Right lobe of liver (tissue), 6 donors: Measurements from ENCODE around the gene LRRC32. TPM values are rescaled to one million over a fixed set of nuclear protein-coding genes. Genes with fewer than 3 reads are reported as not detected.
A peak's percentile ranks its signal among the peaks of the same experiment; 100 is the strongest.

Source experiments
- ATAC-seq, 4 donors: fragments of 200-7000 bp; cut with Tn5 transposase; one replicate each; pipeline ENCODE4 v1.9.1; 2020; ENCODE audit warnings: mild to moderate bottlenecking in 4 of 4, moderate library complexity in 4 of 4
- DNase-seq, 3 donors: peaks; one replicate each; pipeline ENCODE4 v3.0.0-alpha.2; 2020
- H3K27ac ChIP-seq, 3 donors: fragments of 200-600 bp; one replicate each; pipeline ENCODE4 v1.8.0; 2022
- H3K27me3 ChIP-seq, 2 donors: fragments of 200-600 bp; one replicate each; pipeline ENCODE4 v1.8.0; 2022
- H3K36me3 ChIP-seq, 4 donors: fragments of 200-600 bp; sonication (generic) in 1 of 4; one replicate each; pipeline versions ENCODE4 v1.5.1 to v1.8.0; 2017 to 2022; ENCODE audit warnings: control low read depth in 1 of 4
- H3K4me1 ChIP-seq, 4 donors: fragments of 200-600 bp; sonication (generic) in 1 of 4; one replicate each; pipeline versions ENCODE4 v1.5.1 to v1.8.0; 2017 to 2022; ENCODE audit warnings: control low read depth in 1 of 4
- H3K4me3 ChIP-seq, 3 donors: fragments of 200-600 bp; one replicate each; pipeline ENCODE4 v1.8.0; 2022
- H3K9me3 ChIP-seq, 4 donors: fragments of 200-600 bp; sonication (generic) in 1 of 4; one replicate each; pipeline versions ENCODE4 v1.5.1 to v1.8.0; 2017 to 2022; ENCODE audit warnings: control low read depth in 1 of 4
- POLR2A ChIP-seq: fragments of 450-650 bp; IDR thresholded peaks from one replicate; pipeline ENCODE4 v1.6.1; 2017; ENCODE audit warnings: antibody characterized with exemption, mild to moderate bottlenecking
- WGBS: methylation state at CpG from one replicate; pipeline ENCODE4 v1.1.6; 2018; ENCODE audit warnings: low coverage, low lambda C conversion rate; ENCODE audit not compliant: insufficient coverage; ENCODE audit errors: missing lambda C conversion rate; 5-methylcytosine and 5-hydroxymethylcytosine counted together
- intact Hi-C, 2 donors: fragments of 100-400 bp; cut with DNase I; formaldehyde crosslinking; loops; one replicate each; pipeline versions ENCODE4 v1.11.2 to v1.14.1; 2022
- total RNA-seq, 6 experiments: library from RNA; depleted of rRNA in 2 of 6; stranded (reverse); fragments of >200 nt in 2 of 6; fragmentation: NEBNext Ultra II Directional in 3 of 6; extraction: Animal tissue kit (Norgen Biotek cat#: 25700) in 3 of 6; gene quantifications; one replicate each; pipeline versions ENCODE4 v1.1.0 to v1.2.4, GENCODE V29; 2016 to 2023
- TF ChIP-seq, protein P1 (sequence below), 4 donors: fragments of 200-600 bp in 3 of 4; fragments of 450-650 bp in 1 of 4; IDR thresholded peaks; one replicate each; pipeline versions ENCODE4 v1.5.1 to v1.8.0; 2016 to 2022; ENCODE audit warnings: antibody characterized with exemption in 4 of 4, mild to moderate bottlenecking in 2 of 4
- donor health status: DM: no; HTN: yes; CAD: no.
- donor health status: DM: no; HTN: no; CAD: no.
- donor health status: DM: no; HTN: no; CAD: no.
- donor health status: DM: no; HTN: yes; CAD: no.
- donor health status: DM: no; HTN: yes; CAD: no.

LRRC32 gene
- total RNA-seq, 6 experiments from 2014 or later, result 7.4 to 19.5 (median 14.5) TPM

DNA sequence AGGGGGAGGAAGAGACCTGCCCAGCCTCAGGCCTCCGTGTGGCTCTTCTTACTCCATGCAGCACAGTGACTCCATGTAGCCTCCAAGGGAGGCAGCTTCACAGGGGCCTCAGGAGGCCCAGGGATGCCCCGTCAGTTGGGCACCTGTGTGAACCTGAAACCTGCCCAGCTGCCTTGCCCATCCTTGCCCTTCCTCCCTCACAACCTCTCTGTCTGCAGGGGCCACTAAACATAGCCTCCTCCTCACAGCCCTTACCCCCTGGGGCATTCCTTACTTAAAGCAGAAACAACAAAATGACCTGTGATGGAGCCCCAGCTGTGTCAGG, 7.1 kb downstream of the LRRC32 start:
- H3K27ac ChIP-seq, result no peak overlapping the region
- TF ChIP-seq, protein P1, sequence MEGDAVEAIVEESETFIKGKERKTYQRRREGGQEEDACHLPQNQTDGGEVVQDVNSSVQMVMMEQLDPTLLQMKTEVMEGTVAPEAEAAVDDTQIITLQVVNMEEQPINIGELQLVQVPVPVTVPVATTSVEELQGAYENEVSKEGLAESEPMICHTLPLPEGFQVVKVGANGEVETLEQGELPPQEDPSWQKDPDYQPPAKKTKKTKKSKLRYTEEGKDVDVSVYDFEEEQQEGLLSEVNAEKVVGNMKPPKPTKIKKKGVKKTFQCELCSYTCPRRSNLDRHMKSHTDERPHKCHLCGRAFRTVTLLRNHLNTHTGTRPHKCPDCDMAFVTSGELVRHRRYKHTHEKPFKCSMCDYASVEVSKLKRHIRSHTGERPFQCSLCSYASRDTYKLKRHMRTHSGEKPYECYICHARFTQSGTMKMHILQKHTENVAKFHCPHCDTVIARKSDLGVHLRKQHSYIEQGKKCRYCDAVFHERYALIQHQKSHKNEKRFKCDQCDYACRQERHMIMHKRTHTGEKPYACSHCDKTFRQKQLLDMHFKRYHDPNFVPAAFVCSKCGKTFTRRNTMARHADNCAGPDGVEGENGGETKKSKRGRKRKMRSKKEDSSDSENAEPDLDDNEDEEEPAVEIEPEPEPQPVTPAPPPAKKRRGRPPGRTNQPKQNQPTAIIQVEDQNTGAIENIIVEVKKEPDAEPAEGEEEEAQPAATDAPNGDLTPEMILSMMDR (IDR thresholded peaks at IDR 0.05), result no peak
- H3K4me3 ChIP-seq, result no peak overlapping the region
- no CpG with 5 or more reads among the region's 2 CpGs for WGBS
- H3K9me3 ChIP-seq, result no peaks in the 10 kb centered on the region
- no peaks in the 10 kb centered on the region for H3K27me3 ChIP-seq
- no peaks in the 10 kb centered on the region for H3K4me1 ChIP-seq
- ATAC-seq (no peak), DNase-seq (peak in 1 of 3 donors; percentile 14)
- no peaks in the 10 kb centered on the region for H3K36me3 ChIP-seq
- intact Hi-C loops, result no loop called here

DNA sequence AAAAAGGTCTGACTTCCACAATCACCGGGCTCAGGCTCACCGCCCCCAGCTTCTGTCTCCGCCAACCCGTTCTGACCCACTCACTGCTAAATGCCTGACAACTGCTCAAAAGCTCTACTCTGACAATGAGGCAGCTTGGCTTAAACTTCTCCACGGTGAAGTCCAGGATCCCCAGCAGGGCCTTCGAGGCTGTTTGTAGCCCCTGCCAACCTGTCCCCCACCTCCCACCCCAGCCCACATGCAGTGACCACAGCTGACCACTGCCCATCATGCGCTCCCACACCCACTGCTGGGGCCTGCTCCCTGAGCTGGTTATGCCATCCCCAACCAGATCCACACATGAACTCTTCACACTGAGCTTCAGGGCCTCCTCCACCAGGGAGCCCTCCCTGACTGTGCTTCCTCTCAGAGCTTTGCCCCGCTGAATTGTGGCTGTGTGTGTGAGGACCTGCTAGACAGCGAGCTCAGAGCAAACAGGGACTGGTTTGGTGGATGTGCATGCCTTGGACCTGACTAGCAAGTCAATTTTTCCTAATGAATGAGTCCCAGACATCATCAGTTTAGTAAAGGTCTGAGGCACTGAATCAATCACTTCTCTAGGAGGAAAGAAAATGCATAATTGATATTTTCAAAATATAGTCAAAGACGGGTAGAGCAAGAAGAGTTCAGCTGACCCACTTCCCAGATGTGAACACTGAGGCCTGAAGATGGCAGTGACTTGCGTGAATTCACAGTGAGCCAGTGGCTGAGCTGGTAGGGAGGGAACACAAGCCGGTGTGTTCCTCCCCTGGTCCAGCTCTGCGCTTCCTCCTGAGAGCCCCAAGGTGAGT, 7.7 kb downstream of the LRRC32 start:
- intact Hi-C loops, result no loop called here
- Histone ChIP-seq H3K9me3 (no peaks in the 10 kb centered on the region), H3K4me1 (no peaks in the 10 kb centered on the region), H3K27ac (no peak overlapping the region), H3K27me3 (no peaks in the 10 kb centered on the region), H3K4me3 (no peak overlapping the region), H3K36me3 (no peaks in the 10 kb centered on the region)
- ATAC-seq, result no peak
- WGBS, result 70% methylated on average over 6 of the region's 13 CpGs
- TF ChIP-seq, protein P1 (IDR thresholded peaks at IDR 0.05), result no peak
- TF ChIP-seq POLR2A, result no peak
- peak in 1 of 3 donors; percentile 40 for DNase-seq

DNA sequence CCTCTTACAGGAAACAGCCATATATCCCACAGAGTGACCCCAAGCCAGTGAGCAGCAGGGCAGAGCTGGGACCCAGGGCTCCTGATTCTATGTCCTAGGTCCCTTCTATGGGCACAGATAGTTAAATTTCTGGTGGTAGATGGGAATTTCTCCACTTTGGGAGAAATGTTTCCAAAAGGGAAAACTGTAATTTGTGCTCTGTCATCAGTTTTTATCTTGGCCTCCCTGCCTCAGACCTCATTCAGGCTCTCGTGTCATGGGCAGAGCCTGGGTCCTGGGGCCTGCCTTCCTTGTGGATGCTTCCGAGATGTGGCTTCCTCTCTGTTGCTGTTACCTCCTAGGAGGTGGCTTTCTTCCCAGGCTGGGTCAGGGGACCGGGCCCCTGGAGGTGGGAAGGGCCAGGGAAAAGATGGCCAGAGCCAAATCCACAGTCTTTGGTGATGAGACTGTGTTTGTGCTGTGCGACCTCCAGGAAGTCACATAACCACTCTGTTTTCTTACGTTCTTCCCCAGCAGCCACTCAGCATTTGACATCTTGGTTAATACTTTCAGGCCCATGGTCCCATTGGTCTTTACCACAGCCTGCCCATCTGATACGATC, 8.6 kb downstream of the LRRC32 start:
- H3K27ac ChIP-seq, result no peak overlapping the region
- intact Hi-C loops, result no loop called here
- H3K4me1 ChIP-seq, result no peaks in the 10 kb centered on the region
- no peaks in the 10 kb centered on the region for H3K36me3 ChIP-seq
- no peak overlapping the region for H3K4me3 ChIP-seq
- no peaks in the 10 kb centered on the region for H3K9me3 ChIP-seq
- no peaks in the 10 kb centered on the region for H3K27me3 ChIP-seq
- DNase-seq, result peak in 1 of 3 donors; percentile 28
- no peak for TF ChIP-seq POLR2A
- TF ChIP-seq, protein P1 (IDR thresholded peaks at IDR 0.05), result no peak
- WGBS, result 76% methylated on average over 4 of the region's 6 CpGs
- ATAC-seq, result no peak

DNA sequence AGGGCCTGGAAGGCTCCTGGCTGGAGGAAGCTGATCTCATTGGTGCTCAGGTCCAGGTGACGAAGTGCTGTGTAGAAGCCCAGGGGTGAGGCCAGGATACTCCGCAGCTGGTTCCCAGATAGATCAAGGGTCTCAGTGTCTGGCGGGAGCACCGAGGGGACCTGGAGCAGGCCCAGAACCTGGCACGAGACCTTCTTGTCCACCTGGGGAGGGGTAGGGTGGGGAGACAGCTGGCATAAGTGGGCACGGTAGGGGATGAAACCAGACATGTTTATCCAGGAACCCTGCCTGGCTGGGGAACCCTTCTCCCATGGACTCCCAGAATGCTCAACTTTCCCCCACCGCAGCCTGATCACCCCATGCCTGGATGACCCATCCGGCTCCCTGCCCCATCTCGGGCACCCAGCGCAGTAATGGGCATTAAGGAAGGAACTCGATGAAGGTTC, 9.2 kb downstream of the LRRC32 start:
- intact Hi-C loops, result no loop called here
- no peak overlapping the region for H3K4me3 ChIP-seq
- no peaks in the 10 kb centered on the region for H3K36me3 ChIP-seq
- no peak overlapping the region for H3K27ac ChIP-seq
- no peaks in the 10 kb centered on the region for H3K27me3 ChIP-seq
- H3K9me3 ChIP-seq, result no peaks in the 10 kb centered on the region
- DNase-seq, result peak in 1 of 3 donors; percentile 35
- WGBS, result 78% methylated on average over 11 of the region's 11 CpGs
- TF ChIP-seq POLR2A, result no peak
- TF ChIP-seq, protein P1 (IDR thresholded peaks at IDR 0.05), result no peak
- no peak for ATAC-seq
- no peaks in the 10 kb centered on the region for H3K4me1 ChIP-seq
